ENCODE measurements around the gene POLK. TPM values are rescaled to one million over a fixed set of nuclear protein-coding genes. Genes with fewer than 3 reads are reported as not detected.

The POLK gene
- total RNA-seq, 1 experiment from 2014 or later = 30.2 TPM

DNA sequence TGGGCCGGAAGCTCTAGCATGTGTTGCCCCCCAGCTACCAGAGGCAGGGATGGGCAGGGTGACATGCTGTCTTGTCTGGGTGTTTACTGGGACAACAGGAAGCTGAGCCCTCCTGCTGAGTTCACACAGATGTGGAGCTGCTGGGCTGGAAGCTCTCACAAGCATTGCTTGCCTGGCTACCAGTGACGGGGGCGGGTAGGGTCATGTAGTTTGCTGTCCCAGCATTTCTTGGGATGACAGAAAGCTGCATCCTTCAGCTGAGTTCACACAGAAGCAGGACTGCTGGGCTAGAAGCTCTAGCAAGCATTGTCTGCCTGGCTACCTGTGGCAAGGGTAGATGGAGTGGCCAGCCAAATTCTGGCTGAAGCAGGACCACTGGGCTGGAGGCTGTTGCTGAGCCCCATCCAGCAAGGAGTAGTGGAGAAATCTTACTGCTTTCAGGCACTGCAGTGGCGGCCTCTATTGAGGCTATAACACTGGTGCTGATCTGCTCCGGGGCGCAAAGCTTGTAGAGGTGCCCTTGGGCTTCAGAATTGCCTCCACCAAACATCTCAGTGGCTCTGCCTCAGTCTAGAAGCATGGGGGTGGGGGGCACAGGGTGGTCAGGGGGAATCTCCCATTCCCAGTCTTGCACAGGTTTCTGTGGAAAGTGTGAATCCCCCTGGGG, 25.1 kb downstream of the POLK start:
- BruUV-seq (replicated peaks) = no TSS peak
- DNase-seq (ENCODE audit: unreplicated experiment) = no peak
- H3K4me3 Mint-ChIP-seq (ENCODE audit: unreplicated experiment) = no peak overlapping the region
- ChIA-PET CTCF (no interaction called here), POLR2A (interaction anchor here (0.6 to 0.9 kb wide), 3 partner anchors 11 to 27 kb away, joined by 3 to 4 read pairs (median 3); partner anchors contain the start of genes CERT1 and POLK)
- H3K27ac Mint-ChIP-seq (ENCODE audit: low read depth, unreplicated experiment) = no peak overlapping the region
- TF ChIP-seq, protein P1, sequence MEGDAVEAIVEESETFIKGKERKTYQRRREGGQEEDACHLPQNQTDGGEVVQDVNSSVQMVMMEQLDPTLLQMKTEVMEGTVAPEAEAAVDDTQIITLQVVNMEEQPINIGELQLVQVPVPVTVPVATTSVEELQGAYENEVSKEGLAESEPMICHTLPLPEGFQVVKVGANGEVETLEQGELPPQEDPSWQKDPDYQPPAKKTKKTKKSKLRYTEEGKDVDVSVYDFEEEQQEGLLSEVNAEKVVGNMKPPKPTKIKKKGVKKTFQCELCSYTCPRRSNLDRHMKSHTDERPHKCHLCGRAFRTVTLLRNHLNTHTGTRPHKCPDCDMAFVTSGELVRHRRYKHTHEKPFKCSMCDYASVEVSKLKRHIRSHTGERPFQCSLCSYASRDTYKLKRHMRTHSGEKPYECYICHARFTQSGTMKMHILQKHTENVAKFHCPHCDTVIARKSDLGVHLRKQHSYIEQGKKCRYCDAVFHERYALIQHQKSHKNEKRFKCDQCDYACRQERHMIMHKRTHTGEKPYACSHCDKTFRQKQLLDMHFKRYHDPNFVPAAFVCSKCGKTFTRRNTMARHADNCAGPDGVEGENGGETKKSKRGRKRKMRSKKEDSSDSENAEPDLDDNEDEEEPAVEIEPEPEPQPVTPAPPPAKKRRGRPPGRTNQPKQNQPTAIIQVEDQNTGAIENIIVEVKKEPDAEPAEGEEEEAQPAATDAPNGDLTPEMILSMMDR (IDR thresholded peaks at IDR 0.05; ENCODE audit: unreplicated experiment) = no peak
- H3K36me3 Mint-ChIP-seq (ENCODE audit: insufficient read depth, unreplicated experiment) = peaks cover 13% of the 10 kb centered on the region
- peaks cover 15% of the 10 kb centered on the region for H3K9me3 Mint-ChIP-seq (ENCODE audit: unreplicated experiment)
- no peaks in the 10 kb centered on the region for H3K27me3 Mint-ChIP-seq (ENCODE audit: insufficient read depth, unreplicated experiment)
- intact Hi-C loops (cut with micrococcal nuclease) = no loop called here
- peaks cover 19% of the 10 kb centered on the region for H3K4me1 Mint-ChIP-seq (ENCODE audit: insufficient read depth, unreplicated experiment)

DNA sequence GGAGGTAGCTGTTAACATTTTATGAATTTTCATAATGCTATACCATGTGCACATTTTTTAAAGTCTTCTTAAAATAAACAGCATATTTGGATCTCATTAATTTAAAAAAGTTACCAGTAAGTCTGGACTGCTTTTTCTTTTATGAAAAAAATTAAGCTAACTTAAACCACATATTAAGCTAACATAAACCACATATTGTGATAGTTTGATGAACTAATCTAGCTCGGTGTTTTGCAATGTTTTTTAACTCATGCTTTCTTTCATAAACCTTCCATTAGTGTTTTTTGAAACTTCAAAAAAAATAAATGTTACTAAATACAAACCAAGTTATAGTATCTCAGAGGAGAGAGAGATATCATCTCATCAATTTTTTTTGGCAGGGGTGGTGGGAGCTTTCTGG, 26.5 kb downstream of the POLK start:
- Mint-ChIP-seq H3K9me3 (ENCODE audit: unreplicated experiment) (peaks cover 15% of the 10 kb centered on the region), H3K4me3 (ENCODE audit: unreplicated experiment) (no peak overlapping the region), H3K27ac (ENCODE audit: low read depth, unreplicated experiment) (no peak overlapping the region), H3K36me3 (ENCODE audit: insufficient read depth, unreplicated experiment) (peaks cover 17% of the 10 kb centered on the region), H3K4me1 (ENCODE audit: insufficient read depth, unreplicated experiment) (peaks cover 19% of the 10 kb centered on the region), H3K27me3 (ENCODE audit: insufficient read depth, unreplicated experiment) (no peaks in the 10 kb centered on the region)
- no peak for DNase-seq (ENCODE audit: unreplicated experiment)
- intact Hi-C loops (cut with micrococcal nuclease) = no loop called here
- ChIA-PET CTCF (interaction anchor here (0.8 kb wide), 1 partner anchor 1045 kb away, joined by 3 read pairs; no protein-coding TSS in a partner anchor), POLR2A (no interaction called here)
- TF ChIP-seq, protein P1 (IDR thresholded peaks at IDR 0.05; ENCODE audit: unreplicated experiment) = no peak
- BruUV-seq (replicated peaks) = no TSS peak

DNA sequence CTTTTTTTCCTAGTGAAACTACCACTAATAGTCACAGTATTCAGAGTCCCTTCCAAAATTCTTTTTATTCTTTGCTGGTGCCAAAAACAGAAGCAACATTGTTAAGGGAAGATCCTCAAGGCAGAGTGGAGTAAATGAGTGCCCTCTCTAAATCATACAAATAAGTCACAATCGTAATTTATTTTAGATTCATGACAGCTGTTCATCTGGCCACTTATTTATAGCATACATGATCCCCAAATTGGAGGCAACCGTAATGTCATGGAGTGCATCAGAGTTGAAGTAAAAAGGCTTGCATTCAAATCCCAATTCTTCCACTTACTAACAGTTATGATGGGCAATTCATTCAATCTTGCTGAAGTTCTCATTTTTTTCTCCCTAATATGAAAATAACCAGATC, 33.4 kb downstream of the POLK start:
- POLR2A ChIA-PET = interaction anchor here (1.2 kb wide), 1 partner anchor 25 kb away, joined by 3 read pairs; no protein-coding TSS in a partner anchor
- H3K36me3 Mint-ChIP-seq (ENCODE audit: insufficient read depth, unreplicated experiment) = peaks cover 14% of the 10 kb centered on the region

DNA sequence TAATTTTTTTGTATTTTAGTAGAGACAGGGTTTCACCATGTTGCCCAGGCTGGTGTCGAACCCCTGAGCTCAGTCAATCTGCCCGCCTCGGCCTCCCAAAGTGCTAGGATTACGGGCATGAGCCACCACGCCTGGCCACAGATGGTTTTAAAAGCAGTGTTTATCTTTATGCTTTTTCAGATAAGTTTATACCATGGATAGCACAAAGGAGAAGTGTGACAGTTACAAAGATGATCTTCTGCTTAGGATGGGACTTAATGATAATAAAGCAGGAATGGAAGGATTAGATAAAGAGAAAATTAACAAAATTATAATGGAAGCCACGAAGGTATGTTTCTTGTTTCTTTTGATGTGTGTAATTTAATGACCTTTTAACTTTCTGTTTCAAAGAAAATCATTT, 35.1 kb downstream of the POLK start:
- Mint-ChIP-seq H3K27me3 (ENCODE audit: insufficient read depth, unreplicated experiment) (no peaks in the 10 kb centered on the region), H3K36me3 (ENCODE audit: insufficient read depth, unreplicated experiment) (peaks cover 19% of the 10 kb centered on the region), H3K4me1 (ENCODE audit: insufficient read depth, unreplicated experiment) (no peaks in the 10 kb centered on the region), H3K4me3 (ENCODE audit: unreplicated experiment) (no peak overlapping the region), H3K9me3 (ENCODE audit: unreplicated experiment) (no peaks in the 10 kb centered on the region), H3K27ac (ENCODE audit: low read depth, unreplicated experiment) (no peak overlapping the region)
- ChIA-PET CTCF (no interaction called here), POLR2A (interaction anchor here (0.7 kb wide), 2 partner anchors 8 to 1872 kb away, joined by 3 read pairs; no protein-coding TSS in a partner anchor)
- BruUV-seq (replicated peaks) = no TSS peak
- TF ChIP-seq, protein P1 (IDR thresholded peaks at IDR 0.05; ENCODE audit: unreplicated experiment) = no peak
- DNase-seq (ENCODE audit: unreplicated experiment) = no peak
- intact Hi-C loops (cut with micrococcal nuclease) = no loop called here

More for the DNA sequence above, 33.4 kb downstream of the POLK start:
- TF ChIP-seq, protein P1 (IDR thresholded peaks at IDR 0.05; ENCODE audit: unreplicated experiment) = no peak
- no peaks in the 10 kb centered on the region for H3K27me3 Mint-ChIP-seq (ENCODE audit: insufficient read depth, unreplicated experiment)
- no TSS peak for BruUV-seq (replicated peaks)
- no peak overlapping the region for H3K27ac Mint-ChIP-seq (ENCODE audit: low read depth, unreplicated experiment)
- CTCF ChIA-PET = no interaction called here
- H3K4me1 Mint-ChIP-seq (ENCODE audit: insufficient read depth, unreplicated experiment) = no peaks in the 10 kb centered on the region
- intact Hi-C loops (cut with micrococcal nuclease) = no loop called here
- H3K9me3 Mint-ChIP-seq (ENCODE audit: unreplicated experiment) = no peaks in the 10 kb centered on the region
- DNase-seq (ENCODE audit: unreplicated experiment) = no peak
- H3K4me3 Mint-ChIP-seq (ENCODE audit: unreplicated experiment) = no peak overlapping the region
